ENCODE results near the gene PLEKHA7.

PLEKHA7 gene

DNA sequence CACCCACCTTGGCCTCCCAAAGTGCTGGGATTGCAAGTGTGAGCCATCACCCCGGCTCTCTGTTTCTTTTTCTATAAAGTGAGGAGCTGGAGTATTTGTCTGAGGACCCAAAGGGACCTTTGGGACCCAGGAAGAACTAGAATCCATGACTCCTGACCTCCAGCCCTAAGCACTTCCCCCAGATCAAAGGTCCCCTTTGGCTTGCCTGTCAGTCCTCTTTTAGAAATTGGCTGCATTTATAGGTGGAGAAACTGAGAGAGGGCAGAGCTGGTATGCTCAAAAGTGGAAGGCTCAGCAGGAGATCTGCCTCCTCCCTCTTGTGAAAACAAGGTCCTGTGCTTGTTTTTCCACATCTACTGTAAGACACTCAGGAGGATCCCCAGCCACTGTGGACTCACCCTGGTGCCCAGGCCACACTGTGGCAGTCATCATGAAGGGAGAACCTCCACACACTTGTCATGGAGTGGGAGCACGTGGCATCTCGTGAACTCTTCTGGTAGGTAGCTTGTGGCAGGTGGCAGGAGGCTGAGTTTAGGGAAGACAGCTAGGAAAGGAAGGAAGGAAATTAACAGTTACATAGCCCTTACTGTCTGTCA, 12.4 kb upstream of the PLEKHA7 start:
- TF ChIP-seq, protein P1, sequence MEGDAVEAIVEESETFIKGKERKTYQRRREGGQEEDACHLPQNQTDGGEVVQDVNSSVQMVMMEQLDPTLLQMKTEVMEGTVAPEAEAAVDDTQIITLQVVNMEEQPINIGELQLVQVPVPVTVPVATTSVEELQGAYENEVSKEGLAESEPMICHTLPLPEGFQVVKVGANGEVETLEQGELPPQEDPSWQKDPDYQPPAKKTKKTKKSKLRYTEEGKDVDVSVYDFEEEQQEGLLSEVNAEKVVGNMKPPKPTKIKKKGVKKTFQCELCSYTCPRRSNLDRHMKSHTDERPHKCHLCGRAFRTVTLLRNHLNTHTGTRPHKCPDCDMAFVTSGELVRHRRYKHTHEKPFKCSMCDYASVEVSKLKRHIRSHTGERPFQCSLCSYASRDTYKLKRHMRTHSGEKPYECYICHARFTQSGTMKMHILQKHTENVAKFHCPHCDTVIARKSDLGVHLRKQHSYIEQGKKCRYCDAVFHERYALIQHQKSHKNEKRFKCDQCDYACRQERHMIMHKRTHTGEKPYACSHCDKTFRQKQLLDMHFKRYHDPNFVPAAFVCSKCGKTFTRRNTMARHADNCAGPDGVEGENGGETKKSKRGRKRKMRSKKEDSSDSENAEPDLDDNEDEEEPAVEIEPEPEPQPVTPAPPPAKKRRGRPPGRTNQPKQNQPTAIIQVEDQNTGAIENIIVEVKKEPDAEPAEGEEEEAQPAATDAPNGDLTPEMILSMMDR (IDR thresholded peaks at IDR 0.05; ENCODE audit: insufficient read depth, missing control alignments), result no peak
- no peak for FAIRE-seq
- no peak for DNase-seq (ENCODE audit: insufficient read length, low spot score)

DNA sequence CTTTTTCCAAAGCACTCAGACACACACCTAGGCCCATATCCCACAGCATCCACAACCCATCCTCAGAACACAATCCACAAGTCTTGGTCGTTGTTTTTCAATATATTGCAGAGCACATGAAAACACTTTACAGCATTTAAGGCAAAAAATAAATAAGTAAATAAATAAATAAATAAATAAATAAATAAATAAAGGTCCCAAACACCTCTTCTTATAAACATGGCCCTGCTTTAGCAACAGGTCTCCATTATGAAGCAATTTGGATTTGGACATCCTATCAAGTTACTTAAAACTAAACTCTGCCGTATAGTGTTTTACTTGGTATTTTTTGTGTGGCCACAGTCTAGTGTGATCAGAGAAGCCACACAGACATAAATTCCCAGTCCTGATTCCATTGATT, 10.7 kb upstream of the PLEKHA7 start:
- no peak for FAIRE-seq
- TF ChIP-seq, protein P1 (IDR thresholded peaks at IDR 0.05; ENCODE audit: insufficient read depth, missing control alignments), result no peak
- DNase-seq (ENCODE audit: insufficient read length, low spot score), result no peak

DNA sequence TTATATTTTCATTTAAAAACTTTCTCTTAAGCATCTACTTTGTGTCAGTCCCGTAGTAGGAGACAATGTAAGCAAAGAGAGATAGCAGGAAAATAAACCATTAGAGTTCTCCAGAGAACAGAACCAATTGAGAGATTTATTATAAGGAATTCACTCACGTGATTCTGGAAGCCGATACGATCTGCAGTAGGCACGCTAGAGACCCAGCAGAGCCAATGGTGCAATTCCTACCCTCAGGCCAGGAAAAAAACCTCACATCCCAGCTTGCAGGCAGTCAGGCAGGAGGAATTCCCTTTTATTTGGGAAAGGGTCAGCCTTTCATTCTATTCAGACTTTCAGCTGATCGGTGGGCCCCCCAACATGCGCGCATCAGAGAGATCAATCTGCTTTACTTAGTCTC, 7.3 kb upstream of the PLEKHA7 start:
- FAIRE-seq, result no peak
- TF ChIP-seq, protein P1 (IDR thresholded peaks at IDR 0.05; ENCODE audit: insufficient read depth, missing control alignments), result no peak
- no peak for DNase-seq (ENCODE audit: insufficient read length, low spot score)

DNA sequence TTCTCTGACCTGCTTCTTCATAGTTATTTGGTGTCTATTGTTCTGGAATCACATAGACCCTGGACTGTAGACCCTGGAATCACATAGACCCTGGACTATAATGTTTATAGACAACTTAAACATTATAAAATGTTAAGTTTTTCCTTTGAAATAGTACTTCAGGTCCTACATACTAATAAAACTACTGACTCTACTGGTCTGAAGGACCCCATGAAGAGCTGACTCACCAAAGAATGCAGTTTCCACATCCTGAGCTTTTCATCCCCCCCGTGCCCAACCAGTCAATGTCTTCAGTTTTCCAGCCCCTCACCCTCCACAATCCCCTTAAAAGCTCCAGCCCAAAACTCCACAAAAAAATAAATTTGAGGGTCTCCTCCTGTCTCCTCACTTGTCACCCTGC, 6.6 kb upstream of the PLEKHA7 start:
- TF ChIP-seq, protein P1 (IDR thresholded peaks at IDR 0.05; ENCODE audit: insufficient read depth, missing control alignments), result no peak
- no peak for FAIRE-seq
- no peak for DNase-seq (ENCODE audit: insufficient read length, low spot score)

DNA sequence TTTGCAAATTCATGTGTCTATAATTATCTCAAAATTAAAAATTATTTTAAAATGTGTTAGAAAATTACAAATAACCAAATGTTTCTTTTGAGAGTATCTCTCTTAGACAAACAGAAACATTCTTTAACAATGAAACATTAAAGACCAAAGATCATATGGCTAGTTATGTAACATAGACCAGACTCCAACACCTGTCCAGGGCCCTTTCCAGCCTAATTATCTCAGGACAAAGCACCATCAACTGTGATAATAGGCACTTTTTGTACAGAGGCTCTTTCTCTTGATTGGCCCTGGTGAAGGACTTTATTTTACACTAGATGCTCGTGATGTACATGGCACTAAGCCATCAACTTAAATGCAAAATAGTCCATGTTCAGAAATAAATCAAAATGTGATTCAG, 5.0 kb upstream of the PLEKHA7 start:
- TF ChIP-seq, protein P1 (IDR thresholded peaks at IDR 0.05; ENCODE audit: insufficient read depth, missing control alignments), result no peak
- DNase-seq (ENCODE audit: insufficient read length, low spot score) (no peak), FAIRE-seq (no peak)

DNA sequence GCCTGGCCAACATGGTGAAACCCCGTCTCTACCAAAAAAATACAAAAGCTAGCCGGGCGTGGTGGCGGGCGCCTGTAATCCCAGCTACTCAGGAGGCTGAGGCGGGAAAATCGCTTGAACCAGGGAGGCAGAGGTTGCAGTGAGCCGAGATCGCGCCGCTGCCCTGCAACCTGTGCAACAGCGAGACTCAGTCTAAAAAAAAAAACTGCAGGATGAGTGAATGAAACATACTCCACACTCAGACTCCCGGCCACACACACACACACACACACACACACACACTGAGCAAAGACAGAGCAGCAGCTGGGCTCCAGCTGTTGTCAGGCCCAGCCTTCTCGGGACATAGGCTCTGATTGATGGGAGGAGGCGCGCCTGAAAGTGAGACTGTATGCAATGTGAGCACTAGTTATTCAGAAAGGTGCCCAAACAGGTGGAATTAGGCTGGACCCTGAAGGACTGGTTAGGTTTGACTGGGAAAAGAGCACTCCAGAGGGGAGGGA, 1.5 kb upstream of the PLEKHA7 start:
- TF ChIP-seq, protein P1 (IDR thresholded peaks at IDR 0.05; ENCODE audit: insufficient read depth, missing control alignments), result no peak
- DNase-seq (ENCODE audit: insufficient read length, low spot score) (no peak), FAIRE-seq (no peak)

DNA sequence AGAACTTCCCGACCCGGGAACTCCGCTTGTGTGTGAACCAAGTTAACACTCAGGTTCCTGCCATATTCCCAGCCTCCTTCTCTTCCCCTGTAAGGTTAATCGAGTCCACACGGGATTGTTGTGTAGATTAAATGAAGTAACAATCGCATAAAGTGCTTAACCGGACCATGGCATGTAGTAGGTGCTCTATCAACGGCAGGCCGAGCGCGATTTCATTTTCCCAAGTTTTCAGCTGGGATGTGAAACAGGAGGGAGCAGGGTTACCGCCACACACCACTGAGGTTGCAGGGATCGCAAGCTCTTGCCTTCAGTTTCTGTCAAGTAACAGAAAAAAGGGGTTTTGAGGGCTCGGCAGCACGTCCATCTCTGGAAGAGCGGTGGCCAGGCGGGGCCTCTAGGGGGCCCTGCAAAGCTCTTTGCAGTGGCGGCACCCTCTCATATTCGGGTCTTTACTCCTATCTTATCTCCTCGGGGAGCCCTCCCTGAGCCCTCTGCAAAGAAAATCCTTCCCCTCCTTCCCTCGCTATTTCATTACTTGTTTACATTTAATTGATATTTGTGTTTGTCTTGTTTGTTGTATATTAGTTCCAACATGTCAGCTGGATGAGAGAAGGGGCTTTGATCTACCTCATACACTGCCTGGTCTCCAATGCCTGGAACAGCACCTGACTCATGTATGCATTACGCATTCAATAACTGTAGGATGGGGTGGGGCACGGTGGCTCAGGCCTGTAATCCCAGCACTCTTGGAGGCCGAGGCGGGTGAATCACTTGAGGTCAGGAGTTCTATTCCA, 816 bp upstream of the PLEKHA7 start:
- TF ChIP-seq, protein P1 (IDR thresholded peaks at IDR 0.05; ENCODE audit: insufficient read depth, missing control alignments), result peak; percentile 37

More for the DNA sequence above, 816 bp upstream of the PLEKHA7 start:
- FAIRE-seq, result no peak
- peak; percentile 67 for DNase-seq (ENCODE audit: insufficient read length, low spot score)
